Activated T-helper 2 cell treated with anti-CD3 and anti-CD28 coated beads, Interferon-gamma antibody, Interleukin-2, Interleukin-4, amounts not matched to agents 10 μg/mL and 5 μg/mL and 100 μg/mL, durations not matched to agents 14 hours and 24 hours and 36 hours (primary cell): ENCODE measurements around the gene UNKL. TPM values are rescaled to one million over a fixed set of nuclear protein-coding genes. Genes with fewer than 3 reads are reported as not detected.

ENCODE experiments used
- DNase-seq: peaks from one replicate; pipeline ENCODE4 v3.0.0; 2021; ENCODE audit warnings: low spot score
- H3K27ac Mint-ChIP-seq: one replicate; pipeline ENCODE4 v1.8.0; 2021; ENCODE audit warnings: mixed read lengths
- H3K27me3 Mint-ChIP-seq: one replicate; pipeline ENCODE4 v1.8.0; 2021; ENCODE audit warnings: low read depth, mixed read lengths
- H3K36me3 Mint-ChIP-seq: one replicate; pipeline ENCODE4 v1.8.0; 2021; ENCODE audit warnings: low read depth, mixed read lengths
- H3K4me1 Mint-ChIP-seq: one replicate; pipeline ENCODE4 v1.8.0; 2021; ENCODE audit warnings: low read depth, mixed read lengths
- H3K4me3 Mint-ChIP-seq: one replicate; pipeline ENCODE4 v1.8.0; 2021; ENCODE audit warnings: low read depth, mild to moderate bottlenecking, moderate library complexity, mixed read lengths
- H3K9me3 Mint-ChIP-seq: one replicate; pipeline ENCODE4 v1.8.0; 2021; ENCODE audit warnings: mixed read lengths
- intact Hi-C: fragments of 100-400 bp; cut with micrococcal nuclease; formaldehyde crosslinking; loops from one replicate; pipeline ENCODE4 v1.15.1; 2023
- total RNA-seq: library from RNA; stranded (reverse); gene quantifications from 2 replicates; pipeline ENCODE4 v1.2.3, GENCODE V29; 2022

Gene UNKL
- total RNA-seq, 1 donor from 2014 or later, result 44.6 TPM

- no peaks in the 10 kb centered on the region for H3K9me3 Mint-ChIP-seq
- H3K36me3 Mint-ChIP-seq, result peaks cover 22% of the 10 kb centered on the region
- H3K4me1 Mint-ChIP-seq, result no peaks in the 10 kb centered on the region
- H3K4me3 Mint-ChIP-seq, result no peak overlapping the region
- H3K27me3 Mint-ChIP-seq, result no peaks in the 10 kb centered on the region
- intact Hi-C loops, result loop anchor here (1.0 kb wide), 1 partner anchor 41 kb away; no protein-coding TSS in a partner anchor
- no peak overlapping the region for H3K27ac Mint-ChIP-seq
- DNase-seq, result no peak
Observed at GRCh38 chr16:1398826-1399581, 15.5 kb downstream of the UNKL start.

DNA sequence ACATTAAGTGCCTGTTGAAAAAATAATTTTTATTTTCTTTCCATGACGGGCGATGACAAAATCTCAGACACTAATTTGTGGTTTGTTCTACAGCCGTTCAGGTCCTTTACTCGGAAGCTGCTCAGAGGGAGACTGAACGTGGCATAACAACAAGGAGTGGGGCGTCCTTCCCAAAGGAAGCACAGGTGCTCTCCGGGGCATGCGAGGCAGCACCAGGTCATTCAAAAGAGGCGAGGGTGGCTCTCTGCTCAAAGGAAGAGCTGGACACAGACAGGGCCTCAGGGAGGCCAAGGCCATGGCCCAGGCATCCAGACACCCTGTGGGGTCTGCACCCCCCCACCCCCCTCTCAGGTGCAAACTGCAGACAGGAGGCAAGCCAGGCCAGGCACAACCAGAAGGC, 16.2 kb downstream of the UNKL start:
- Mint-ChIP-seq H3K9me3 (no peaks in the 10 kb centered on the region), H3K27me3 (no peaks in the 10 kb centered on the region), H3K4me1 (no peaks in the 10 kb centered on the region), H3K27ac (no peak overlapping the region), H3K36me3 (peaks cover 22% of the 10 kb centered on the region), H3K4me3 (no peak overlapping the region)
- intact Hi-C loops, result loop anchor here (1.0 kb wide), 1 partner anchor 40 kb away; no protein-coding TSS in a partner anchor
- no peak for DNase-seq

DNA sequence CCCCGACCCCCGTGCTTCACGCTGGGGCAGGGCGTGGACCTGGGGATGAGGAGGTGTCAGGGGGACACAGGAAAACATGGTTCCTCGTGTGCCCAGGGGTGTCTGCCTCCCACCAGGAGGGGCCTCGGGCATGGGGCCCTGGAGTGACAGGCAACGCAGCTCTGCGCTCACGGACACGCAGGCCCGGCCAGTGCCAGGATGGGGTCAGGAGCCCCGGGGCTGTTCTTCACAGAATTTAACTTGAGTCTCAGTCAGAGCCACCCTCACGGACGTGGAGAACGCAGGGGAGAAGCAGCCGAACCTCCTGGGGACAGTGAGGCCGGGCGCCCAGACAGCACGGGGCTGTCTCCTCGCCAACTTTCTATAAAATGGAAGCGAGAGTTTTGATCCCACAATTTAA, 16.7 kb downstream of the UNKL start:
- H3K27ac Mint-ChIP-seq, result no peak overlapping the region
- no peaks in the 10 kb centered on the region for H3K27me3 Mint-ChIP-seq
- H3K4me3 Mint-ChIP-seq, result no peak overlapping the region
- peaks cover 23% of the 10 kb centered on the region for H3K36me3 Mint-ChIP-seq
- DNase-seq, result no peak
- intact Hi-C loops, result loop anchor here (1.0 kb wide), 1 partner anchor 39 kb away; no protein-coding TSS in a partner anchor
- H3K4me1 Mint-ChIP-seq, result no peaks in the 10 kb centered on the region
- no peaks in the 10 kb centered on the region for H3K9me3 Mint-ChIP-seq

- Mint-ChIP-seq H3K27me3 (no peaks in the 10 kb centered on the region), H3K4me1 (no peaks in the 10 kb centered on the region), H3K4me3 (no peak overlapping the region), H3K36me3 (peaks cover 17% of the 10 kb centered on the region), H3K27ac (no peak overlapping the region), H3K9me3 (no peaks in the 10 kb centered on the region)
- intact Hi-C loops, result no loop called here
- DNase-seq, result no peak
Observed at GRCh38 chr16:1395444-1396031, 19.0 kb downstream of the UNKL start.

DNA sequence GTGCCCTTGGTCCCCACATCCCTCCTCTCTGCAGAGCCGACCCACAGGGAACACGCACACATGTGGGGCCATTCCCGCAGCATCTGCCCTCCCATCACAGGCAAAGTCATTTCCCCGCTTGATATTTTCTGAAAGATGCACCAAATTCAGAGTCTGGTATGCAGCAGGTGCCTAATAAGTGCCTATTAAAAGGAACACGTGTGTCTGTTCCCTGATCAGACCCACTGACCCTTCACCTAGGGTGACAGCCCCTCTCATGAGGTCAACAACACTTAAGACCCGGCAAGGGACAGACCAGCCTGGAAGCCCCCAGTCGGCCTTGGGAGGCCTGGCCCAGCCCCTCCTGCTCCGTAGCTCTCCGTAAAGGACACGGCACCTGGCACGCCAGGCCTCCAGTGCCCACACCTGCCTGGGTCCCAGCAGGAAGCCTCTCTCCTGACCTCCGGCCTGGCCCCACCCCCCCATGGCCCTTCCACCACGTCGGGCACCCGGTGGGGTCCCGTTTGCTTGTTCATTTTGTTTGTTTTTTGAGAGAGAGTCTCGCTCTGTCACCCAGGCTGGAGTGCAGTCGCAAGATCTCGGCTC, 20.0 kb downstream of the UNKL start:
- H3K36me3 Mint-ChIP-seq, result peaks cover 22% of the 10 kb centered on the region
- intact Hi-C loops, result no loop called here

DNA sequence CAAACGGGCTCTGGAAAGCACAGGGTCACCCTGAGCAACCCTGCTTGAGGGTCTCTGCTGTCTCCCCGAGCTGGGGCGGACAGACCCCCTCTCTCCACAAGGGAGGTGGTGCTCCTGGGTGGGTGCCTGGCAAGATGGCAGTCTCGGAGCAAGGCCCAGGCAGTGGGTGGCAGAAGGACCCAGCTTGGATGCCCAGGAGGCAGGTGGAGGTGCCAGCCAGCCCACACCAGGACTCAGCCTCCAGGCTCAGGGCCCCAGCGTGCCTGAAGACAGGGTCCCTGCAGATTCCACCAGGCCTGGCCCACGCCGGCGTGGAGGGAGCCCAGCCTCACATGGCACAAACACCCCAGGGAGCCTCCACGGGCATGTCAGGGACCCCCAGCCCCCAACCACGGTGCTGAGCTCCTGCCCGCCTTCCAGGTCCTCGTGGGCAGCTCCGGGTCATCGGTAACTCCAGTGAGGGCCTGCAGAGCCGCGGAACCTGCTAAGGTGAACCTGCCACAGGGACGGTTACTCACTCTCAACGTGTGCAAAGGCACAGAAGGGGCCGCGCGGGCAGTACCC, 20.8 kb downstream of the UNKL start:
- H3K9me3 Mint-ChIP-seq, result no peaks in the 10 kb centered on the region
- no peak overlapping the region for H3K27ac Mint-ChIP-seq
- intact Hi-C loops, result no loop called here
- no peaks in the 10 kb centered on the region for H3K27me3 Mint-ChIP-seq
- H3K4me1 Mint-ChIP-seq, result no peaks in the 10 kb centered on the region
- H3K4me3 Mint-ChIP-seq, result no peak overlapping the region
- no peak for DNase-seq
- peaks cover 22% of the 10 kb centered on the region for H3K36me3 Mint-ChIP-seq

More for the DNA sequence above, 20.0 kb downstream of the UNKL start:
- no peak overlapping the region for H3K27ac Mint-ChIP-seq
- H3K27me3 Mint-ChIP-seq, result no peaks in the 10 kb centered on the region
- no peak overlapping the region for H3K4me3 Mint-ChIP-seq
- DNase-seq, result no peak
- no peaks in the 10 kb centered on the region for H3K4me1 Mint-ChIP-seq
- H3K9me3 Mint-ChIP-seq, result no peaks in the 10 kb centered on the region

GRCh38 chr16:1392826-1393225, 21.7 kb downstream of the UNKL start:
- Mint-ChIP-seq H3K36me3 (peaks cover 17% of the 10 kb centered on the region), H3K27ac (no peak overlapping the region), H3K27me3 (no peaks in the 10 kb centered on the region), H3K9me3 (no peaks in the 10 kb centered on the region), H3K4me3 (no peak overlapping the region), H3K4me1 (no peaks in the 10 kb centered on the region)
- intact Hi-C loops, result no loop called here
- no peak for DNase-seq

GRCh38 chr16:1390239-1390779, 24.2 kb downstream of the UNKL start:
- peaks cover 14% of the 10 kb centered on the region for H3K36me3 Mint-ChIP-seq
- DNase-seq, result no peak
- no peaks in the 10 kb centered on the region for H3K9me3 Mint-ChIP-seq
- intact Hi-C loops, result no loop called here
- no peak overlapping the region for H3K4me3 Mint-ChIP-seq
- no peak overlapping the region for H3K27ac Mint-ChIP-seq
- no peaks in the 10 kb centered on the region for H3K4me1 Mint-ChIP-seq
- H3K27me3 Mint-ChIP-seq, result no peaks in the 10 kb centered on the region

DNA sequence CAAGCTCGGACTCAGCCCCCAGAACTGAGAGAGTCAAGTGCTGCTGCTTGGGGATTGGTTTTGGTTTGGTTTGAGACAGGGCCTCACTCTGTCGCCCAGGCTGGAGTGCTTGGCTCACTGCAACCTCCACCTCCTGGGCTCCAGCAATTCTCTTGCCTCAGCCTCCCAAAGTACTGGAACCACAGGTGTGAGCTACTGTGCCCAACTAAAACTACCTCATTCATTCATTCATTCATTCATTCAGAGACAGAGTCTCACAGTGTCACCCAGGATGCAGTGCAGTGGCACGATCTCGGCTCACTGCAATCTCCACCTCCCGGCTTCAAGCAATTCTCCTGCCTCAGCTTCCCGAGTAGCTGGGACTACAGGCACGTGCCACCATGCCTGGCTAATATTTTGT, 24.7 kb downstream of the UNKL start:
- Mint-ChIP-seq H3K27ac (no peak overlapping the region), H3K4me1 (no peaks in the 10 kb centered on the region), H3K9me3 (no peaks in the 10 kb centered on the region), H3K36me3 (peaks cover 16% of the 10 kb centered on the region), H3K27me3 (no peaks in the 10 kb centered on the region), H3K4me3 (no peak overlapping the region)
- DNase-seq, result no peak
- intact Hi-C loops, result no loop called here

GRCh38 chr16:1387331-1387730, 27.2 kb downstream of the UNKL start:
- no peak overlapping the region for H3K4me3 Mint-ChIP-seq
- H3K36me3 Mint-ChIP-seq, result peaks cover 10% of the 10 kb centered on the region

GRCh38 chr16:1385232-1385631, 29.3 kb downstream of the UNKL start:
- H3K27ac Mint-ChIP-seq, result no peak overlapping the region
- H3K9me3 Mint-ChIP-seq, result no peaks in the 10 kb centered on the region
- intact Hi-C loops, result no loop called here
- DNase-seq, result no peak
- H3K27me3 Mint-ChIP-seq, result no peaks in the 10 kb centered on the region
- peaks cover 10% of the 10 kb centered on the region for H3K36me3 Mint-ChIP-seq
- H3K4me3 Mint-ChIP-seq, result no peak overlapping the region
- H3K4me1 Mint-ChIP-seq, result no peaks in the 10 kb centered on the region

More at GRCh38 chr16:1387331-1387730, 27.2 kb downstream of the UNKL start:
- intact Hi-C loops, result no loop called here
- no peaks in the 10 kb centered on the region for H3K9me3 Mint-ChIP-seq
- H3K4me1 Mint-ChIP-seq, result no peaks in the 10 kb centered on the region
- no peak overlapping the region for H3K27ac Mint-ChIP-seq
- no peak for DNase-seq
- no peaks in the 10 kb centered on the region for H3K27me3 Mint-ChIP-seq

- intact Hi-C loops, result no loop called here
- DNase-seq, result no peak
- Mint-ChIP-seq H3K36me3 (peaks cover 11% of the 10 kb centered on the region), H3K27ac (no peak overlapping the region), H3K4me1 (peaks cover 6% of the 10 kb centered on the region), H3K4me3 (no peak overlapping the region), H3K9me3 (no peaks in the 10 kb centered on the region), H3K27me3 (no peaks in the 10 kb centered on the region)
Observed at GRCh38 chr16:1383556-1383955, 30.9 kb downstream of the UNKL start.
